K562 (cell line): ENCODE measurements around the gene PRPF38A. TPM values are rescaled to one million over a fixed set of nuclear protein-coding genes. Genes with fewer than 3 reads are reported as not detected.

Experiments used
- ATF7 ChIP-seq: fragments of 450-650 bp; IDR thresholded peaks from 2 replicates; pipeline ENCODE4 v1.7.1; 2014; ENCODE audit warnings: mild to moderate bottlenecking, moderate library complexity
- BCL6 ChIP-seq: fragments of 250-450 bp; sonication (Bioruptor Pico); IDR thresholded peaks from 2 replicates; pipeline ENCODE4 v1.4.0; 2020
- CREB5 ChIP-seq: fragments of 250-450 bp; sonication (Bioruptor Pico); IDR thresholded peaks from 2 replicates; pipeline ENCODE4 v1.5.0; 2020; ENCODE audit warnings: mild to moderate bottlenecking
- IFI16 ChIP-seq: fragments of 250-450 bp; sonication (Bioruptor Pico); IDR thresholded peaks from 2 replicates; pipeline ENCODE4 v2.1.2; 2022; ENCODE audit warnings: mild to moderate bottlenecking, inconsistent platforms
- KDM5B ChIP-seq: fragments of 200-600 bp; sonication (generic); IDR thresholded peaks from 2 replicates; pipeline ENCODE4 v1.6.1; 2012; ENCODE audit warnings: low read depth, mild to moderate bottlenecking, moderate library complexity, low read length, control low read depth, inconsistent platforms; ENCODE audit not compliant: insufficient replicate concordance
- MCM2 ChIP-seq: fragments of 450-650 bp; IDR thresholded peaks from 2 replicates; pipeline ENCODE4 v1.6.1; 2017; ENCODE audit warnings: low read depth, mild to moderate bottlenecking
- NBN ChIP-seq: fragments of 450-650 bp; IDR thresholded peaks from 2 replicates; pipeline ENCODE4 v1.6.1; 2016; ENCODE audit warnings: low read depth, mild to moderate bottlenecking
- NCOR1 ChIP-seq: fragments of 450-650 bp; IDR thresholded peaks from 2 replicates; pipeline ENCODE4 v1.6.1; 2016; ENCODE audit warnings: mild to moderate bottlenecking, moderate library complexity
- RAD51 ChIP-seq: fragments of 450-650 bp; IDR thresholded peaks from 2 replicates; pipeline ENCODE4 v1.7.1; 2016; ENCODE audit warnings: low read depth, mild to moderate bottlenecking, borderline replicate concordance
- RBFOX2 ChIP-seq: fragments of 200-400 bp; formaldehyde crosslinking; IDR thresholded peaks from 2 replicates; pipeline ENCODE4 v1.6.1; 2017; ENCODE audit warnings: low read depth, mild to moderate bottlenecking, low read length, moderate library complexity
- RFX1 ChIP-seq: fragments of 450-650 bp; IDR thresholded peaks from 2 replicates; pipeline ENCODE4 v1.6.1; 2016; ENCODE audit warnings: mild to moderate bottlenecking, moderate library complexity
- SIN3B ChIP-seq: fragments of 450-650 bp; IDR thresholded peaks from 2 replicates; pipeline ENCODE4 v1.6.1; 2017; ENCODE audit warnings: low read depth, mild to moderate bottlenecking, moderate library complexity
- SPI1 ChIP-seq: IDR thresholded peaks from 2 replicates; pipeline ENCODE4 v1.6.1; 2011; ENCODE audit warnings: low read depth, low read length, control low read depth, borderline replicate concordance
- TEAD2 ChIP-seq: fragments of 450-650 bp; IDR thresholded peaks from 2 replicates; pipeline ENCODE4 v1.6.1; 2016; ENCODE audit warnings: missing genetic modification characterization, control low read depth, missing compliant biosample characterization
- XRCC5 ChIP-seq: fragments of 200-400 bp; formaldehyde crosslinking; IDR thresholded peaks from 2 replicates; pipeline ENCODE4 v1.6.1; 2017; ENCODE audit warnings: low read depth, mild to moderate bottlenecking, low read length
- ZBED1 ChIP-seq: IDR thresholded peaks from 2 replicates; pipeline ENCODE4 v1.6.1; 2014
- ZBTB33 ChIP-seq: sonication (generic); formaldehyde crosslinking; IDR thresholded peaks from 2 replicates; pipeline ENCODE4 v1.8.1; 2023; ENCODE audit warnings: mild to moderate bottlenecking, missing genetic modification reagents
- ZNF3 ChIP-seq: fragments of 250-450 bp; sonication (Bioruptor Pico); IDR thresholded peaks from 2 replicates; pipeline ENCODE4 v1.5.0; 2021; ENCODE audit warnings: mild to moderate bottlenecking, moderate library complexity
- ZNF583 ChIP-seq: fragments of 250-450 bp; sonication (Bioruptor Pico); IDR thresholded peaks from 2 replicates; pipeline ENCODE4 v1.4.0; 2020
- ZNF589 ChIP-seq: fragments of 200-800 bp; sonication (Bioruptor generic); IDR thresholded peaks from 2 replicates; pipeline ENCODE4 v1.6.1; 2016; ENCODE audit warnings: low read depth, missing genetic modification characterization, missing compliant biosample characterization
- ZSCAN29 ChIP-seq: fragments of 450-650 bp; IDR thresholded peaks from 2 replicates; pipeline ENCODE4 v1.6.1; 2017
- polyA plus RNA-seq, 8 experiments: library from polyadenylated mRNA; depleted of rRNA in 4 of 8; stranded (reverse) in 5 of 8; unstranded in 3 of 8; fragments of >200 nt; fragmentation: Nextera tagmentation in 2 of 8; fragmentation: Illumina TruSeq in 1 of 8; extraction: Ambion mirVana in 2 of 8; extraction: Trizol in 1 of 8; gene quantifications; 2 replicates each; pipeline versions ENCODE4 v1.2.1 to v1.2.3, GENCODE V29; 2011 to 2014; ENCODE audit warnings: inconsistent platforms in 1 of 8, missing spikeins in 1 of 8
- total RNA-seq, 7 experiments: library from RNA; depleted of rRNA in 6 of 7; stranded (reverse); fragments of >200 nt in 6 of 7; fragmentation: Illumina TruSeq in 2 of 7; extraction: Trizol in 2 of 7; gene quantifications; 2 replicates each; pipeline versions ENCODE4 v1.2.1 to v1.2.3, GENCODE V29; 2011 to 2021; ENCODE audit warnings: low replicate concordance in 1 of 7
- TF ChIP-seq, protein P1 (sequence below): fragments of 450-650 bp; formaldehyde crosslinking; IDR thresholded peaks from 2 replicates; pipeline ENCODE4 v1.4.0; 2020; ENCODE audit warnings: mild to moderate bottlenecking, mixed read lengths
- TF ChIP-seq, protein P2 (sequence below): sonication (generic); formaldehyde crosslinking; IDR thresholded peaks from 2 replicates; pipeline ENCODE4 v1.8.0; 2023; ENCODE audit warnings: mild to moderate bottlenecking, missing genetic modification reagents

PRPF38A gene
- total and polyA plus RNA-seq, 9 of the 15 experiments (the other 6 are each of a cell fraction or from before 2014, with no cell fraction given) = 53.6 to 198 (median 89.2) TPM

DNA sequence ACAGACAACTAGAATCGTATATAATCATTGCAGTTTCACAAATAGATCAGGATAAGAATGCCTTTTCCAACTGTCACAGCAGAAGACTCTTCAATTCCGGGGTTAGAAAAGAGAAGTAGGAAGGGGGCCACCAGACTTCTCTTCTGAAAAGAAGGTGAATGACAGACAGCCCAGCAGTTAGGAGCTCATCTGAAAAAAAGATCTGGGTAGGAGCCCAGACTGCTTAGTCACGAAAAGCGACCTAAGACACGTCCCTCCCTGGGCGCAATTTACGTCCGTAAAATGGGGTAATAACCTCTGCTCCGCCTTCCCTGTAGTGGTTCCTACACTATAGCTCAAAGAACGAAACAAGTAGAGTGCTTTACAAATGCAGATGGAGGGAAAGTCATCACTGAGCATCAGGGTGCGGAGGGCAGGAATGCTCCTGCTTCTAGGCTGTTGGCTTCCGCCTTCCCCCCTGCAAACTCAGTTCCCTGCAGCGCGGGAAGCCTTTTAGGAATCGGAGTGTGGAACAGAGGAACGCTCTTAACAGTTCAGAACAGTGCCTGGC is 761 bp upstream of the PRPF38A start (continued):
- TF ChIP-seq, protein P1, sequence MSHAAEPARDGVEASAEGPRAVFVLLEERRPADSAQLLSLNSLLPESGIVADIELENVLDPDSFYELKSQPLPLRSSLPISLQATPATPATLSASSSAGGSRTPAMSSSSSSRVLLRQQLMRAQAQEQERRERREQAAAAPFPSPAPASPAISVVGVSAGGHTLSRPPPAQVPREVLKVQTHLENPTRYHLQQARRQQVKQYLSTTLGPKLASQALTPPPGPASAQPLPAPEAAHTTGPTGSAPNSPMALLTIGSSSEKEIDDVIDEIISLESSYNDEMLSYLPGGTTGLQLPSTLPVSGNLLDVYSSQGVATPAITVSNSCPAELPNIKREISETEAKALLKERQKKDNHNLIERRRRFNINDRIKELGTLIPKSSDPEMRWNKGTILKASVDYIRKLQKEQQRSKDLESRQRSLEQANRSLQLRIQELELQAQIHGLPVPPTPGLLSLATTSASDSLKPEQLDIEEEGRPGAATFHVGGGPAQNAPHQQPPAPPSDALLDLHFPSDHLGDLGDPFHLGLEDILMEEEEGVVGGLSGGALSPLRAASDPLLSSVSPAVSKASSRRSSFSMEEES (CRISPR knock-in tag) = no peak
- TF ChIP-seq ZNF583 (CRISPR knock-in tag) (no peak), ATF7 (no peak; the same call in 1 of the 2 replicates), ZSCAN29 (no peak), IFI16 (no peak), ZBTB33 (CRISPR knock-in tag) (no peak), RBFOX2 (no peak), RAD51 (no peak), ZNF3 (CRISPR knock-in tag) (no peak), NBN (peak; percentile 56; the same call in 1 of the 2 replicates), RFX1 (no peak), CREB5 (no peak), SIN3B (no peak), BCL6 (CRISPR knock-in tag) (no peak), ZBED1 (no peak), NCOR1 (peak; percentile 25; the same call in 1 of the 2 replicates), XRCC5 (no peak; the same call in none of the 2 replicates), ZNF589 (no peak), MCM2 (no peak), KDM5B (no peak), SPI1 (peak; percentile 48; the same call in 1 of the 2 replicates), TEAD2 (tag) (no peak)
- TF ChIP-seq, protein P2, sequence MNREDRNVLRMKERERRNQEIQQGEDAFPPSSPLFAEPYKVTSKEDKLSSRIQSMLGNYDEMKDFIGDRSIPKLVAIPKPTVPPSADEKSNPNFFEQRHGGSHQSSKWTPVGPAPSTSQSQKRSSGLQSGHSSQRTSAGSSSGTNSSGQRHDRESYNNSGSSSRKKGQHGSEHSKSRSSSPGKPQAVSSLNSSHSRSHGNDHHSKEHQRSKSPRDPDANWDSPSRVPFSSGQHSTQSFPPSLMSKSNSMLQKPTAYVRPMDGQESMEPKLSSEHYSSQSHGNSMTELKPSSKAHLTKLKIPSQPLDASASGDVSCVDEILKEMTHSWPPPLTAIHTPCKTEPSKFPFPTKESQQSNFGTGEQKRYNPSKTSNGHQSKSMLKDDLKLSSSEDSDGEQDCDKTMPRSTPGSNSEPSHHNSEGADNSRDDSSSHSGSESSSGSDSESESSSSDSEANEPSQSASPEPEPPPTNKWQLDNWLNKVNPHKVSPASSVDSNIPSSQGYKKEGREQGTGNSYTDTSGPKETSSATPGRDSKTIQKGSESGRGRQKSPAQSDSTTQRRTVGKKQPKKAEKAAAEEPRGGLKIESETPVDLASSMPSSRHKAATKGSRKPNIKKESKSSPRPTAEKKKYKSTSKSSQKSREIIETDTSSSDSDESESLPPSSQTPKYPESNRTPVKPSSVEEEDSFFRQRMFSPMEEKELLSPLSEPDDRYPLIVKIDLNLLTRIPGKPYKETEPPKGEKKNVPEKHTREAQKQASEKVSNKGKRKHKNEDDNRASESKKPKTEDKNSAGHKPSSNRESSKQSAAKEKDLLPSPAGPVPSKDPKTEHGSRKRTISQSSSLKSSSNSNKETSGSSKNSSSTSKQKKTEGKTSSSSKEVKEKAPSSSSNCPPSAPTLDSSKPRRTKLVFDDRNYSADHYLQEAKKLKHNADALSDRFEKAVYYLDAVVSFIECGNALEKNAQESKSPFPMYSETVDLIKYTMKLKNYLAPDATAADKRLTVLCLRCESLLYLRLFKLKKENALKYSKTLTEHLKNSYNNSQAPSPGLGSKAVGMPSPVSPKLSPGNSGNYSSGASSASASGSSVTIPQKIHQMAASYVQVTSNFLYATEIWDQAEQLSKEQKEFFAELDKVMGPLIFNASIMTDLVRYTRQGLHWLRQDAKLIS (CRISPR knock-in tag) = no peak; the same call in 1 of the 2 replicates
